Measurements from ENCODE around the gene IRF5.
"Not testable (repeated sequence)": the region's sequence is repeated elsewhere in the genome, so short reads cannot be mapped to it uniquely, and the experiment has no call there.

IRF5 gene

DNA sequence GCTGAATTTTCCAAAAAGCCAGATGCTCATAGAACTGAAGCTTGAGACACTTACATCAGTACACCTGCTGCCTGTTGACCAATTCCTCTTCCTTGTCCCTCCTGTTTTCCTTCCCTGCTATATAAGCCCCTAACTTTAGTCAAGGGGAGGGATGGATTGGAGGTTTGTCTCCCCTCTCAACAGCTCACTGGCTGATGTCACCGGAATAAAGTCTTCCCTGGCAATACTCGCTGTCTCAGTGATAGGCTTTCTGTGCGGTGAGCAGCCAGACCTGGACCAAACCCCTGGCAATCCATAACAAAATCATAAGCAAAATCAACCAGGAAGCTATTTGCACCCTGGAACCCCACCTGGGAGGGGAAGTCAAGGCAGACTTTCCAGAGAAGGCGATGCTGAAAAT is 929 bp upstream of the IRF5 start:
- Histone ChIP-seq H3K27me3 (ENCODE audit: insufficient read depth, low read length) (peaks cover 77% of the 10 kb centered on the region), H3K4me3 (ENCODE audit: low read length) (no peak overlapping the region), H3K27ac (ENCODE audit: low read depth, low read length) (no peak overlapping the region), H3K9me3 (ENCODE audit: insufficient read depth, low read depth, low read length) (no peaks in the 10 kb centered on the region), H3K9ac (ENCODE audit: low read depth, low read length) (no peak overlapping the region), H3K36me3 (ENCODE audit: insufficient read depth, low read length) (no peaks in the 10 kb centered on the region), H3K4me1 (ENCODE audit: insufficient read depth, low read length) (no peaks in the 10 kb centered on the region)
- WGBS = 92% methylated on average over 4 of the region's 4 CpGs

DNA sequence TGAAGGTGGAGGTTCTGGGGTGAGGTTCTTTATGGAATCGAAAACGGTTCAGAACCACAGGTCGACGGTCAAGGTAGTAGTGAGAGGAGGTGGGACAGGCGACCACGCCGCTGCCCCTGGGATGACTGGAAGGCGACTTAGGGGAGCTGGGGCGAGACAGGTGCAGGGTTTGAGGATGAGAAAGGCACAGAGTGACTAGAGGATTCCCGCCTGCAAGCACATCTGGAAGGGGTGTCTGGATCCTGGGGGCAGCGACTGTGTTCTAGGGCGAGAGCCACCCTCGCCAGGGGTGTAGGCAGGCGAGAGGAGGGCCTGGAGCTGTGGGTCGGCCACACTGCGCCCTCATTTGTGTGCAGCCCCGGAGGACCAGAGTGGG is 468 bp upstream of the IRF5 start:
- Histone ChIP-seq H3K27me3 (ENCODE audit: insufficient read depth, low read length) (peaks cover 80% of the 10 kb centered on the region), H3K9ac (ENCODE audit: low read depth, low read length) (no peak overlapping the region), H3K27ac (ENCODE audit: low read depth, low read length) (no peak overlapping the region), H3K9me3 (ENCODE audit: insufficient read depth, low read depth, low read length) (no peaks in the 10 kb centered on the region), H3K4me3 (ENCODE audit: low read length) (peak overlapping the region; percentile 61), H3K36me3 (ENCODE audit: insufficient read depth, low read length) (no peaks in the 10 kb centered on the region), H3K4me1 (ENCODE audit: insufficient read depth, low read length) (no peaks in the 10 kb centered on the region)
- WGBS = 75% methylated on average over 17 of the region's 17 CpGs

DNA sequence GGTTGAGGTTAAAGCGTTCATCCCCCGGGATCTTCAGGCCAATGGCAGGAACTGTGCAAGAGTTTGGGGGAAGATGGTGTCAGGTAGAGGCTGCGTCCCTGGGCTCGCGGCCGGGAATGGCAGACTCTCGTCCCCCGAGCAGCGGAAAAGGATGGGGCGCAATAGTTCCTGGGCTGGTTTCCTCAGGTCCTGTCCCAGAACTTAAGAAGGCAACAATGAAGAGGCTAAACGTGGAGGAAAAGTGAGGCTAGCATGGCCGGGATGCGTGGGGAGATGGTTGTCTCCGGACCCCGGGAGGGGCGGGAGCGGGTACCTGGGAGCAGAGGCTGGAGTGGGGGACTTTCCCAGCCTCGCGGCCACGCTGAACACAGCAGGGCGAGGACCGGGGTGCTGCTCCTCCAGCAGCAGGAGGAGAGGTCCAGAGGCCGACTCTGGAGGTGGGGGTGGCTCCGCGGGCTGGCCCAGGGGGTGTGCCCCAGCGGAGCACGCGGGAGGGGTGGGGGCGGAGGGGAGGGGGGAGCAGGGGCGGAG is 882 bp downstream of the IRF5 start:
- Histone ChIP-seq H3K27ac (ENCODE audit: low read depth, low read length) (no peak overlapping the region), H3K27me3 (ENCODE audit: insufficient read depth, low read length) (peaks cover 75% of the 10 kb centered on the region), H3K4me3 (ENCODE audit: low read length) (peak overlapping the region; percentile 61), H3K9me3 (ENCODE audit: insufficient read depth, low read depth, low read length) (no peaks in the 10 kb centered on the region), H3K4me1 (ENCODE audit: insufficient read depth, low read length) (no peaks in the 10 kb centered on the region), H3K36me3 (ENCODE audit: insufficient read depth, low read length) (no peaks in the 10 kb centered on the region), H3K9ac (ENCODE audit: low read depth, low read length) (no peak overlapping the region)
- WGBS = 5% methylated on average over 29 of the region's 30 CpGs

DNA sequence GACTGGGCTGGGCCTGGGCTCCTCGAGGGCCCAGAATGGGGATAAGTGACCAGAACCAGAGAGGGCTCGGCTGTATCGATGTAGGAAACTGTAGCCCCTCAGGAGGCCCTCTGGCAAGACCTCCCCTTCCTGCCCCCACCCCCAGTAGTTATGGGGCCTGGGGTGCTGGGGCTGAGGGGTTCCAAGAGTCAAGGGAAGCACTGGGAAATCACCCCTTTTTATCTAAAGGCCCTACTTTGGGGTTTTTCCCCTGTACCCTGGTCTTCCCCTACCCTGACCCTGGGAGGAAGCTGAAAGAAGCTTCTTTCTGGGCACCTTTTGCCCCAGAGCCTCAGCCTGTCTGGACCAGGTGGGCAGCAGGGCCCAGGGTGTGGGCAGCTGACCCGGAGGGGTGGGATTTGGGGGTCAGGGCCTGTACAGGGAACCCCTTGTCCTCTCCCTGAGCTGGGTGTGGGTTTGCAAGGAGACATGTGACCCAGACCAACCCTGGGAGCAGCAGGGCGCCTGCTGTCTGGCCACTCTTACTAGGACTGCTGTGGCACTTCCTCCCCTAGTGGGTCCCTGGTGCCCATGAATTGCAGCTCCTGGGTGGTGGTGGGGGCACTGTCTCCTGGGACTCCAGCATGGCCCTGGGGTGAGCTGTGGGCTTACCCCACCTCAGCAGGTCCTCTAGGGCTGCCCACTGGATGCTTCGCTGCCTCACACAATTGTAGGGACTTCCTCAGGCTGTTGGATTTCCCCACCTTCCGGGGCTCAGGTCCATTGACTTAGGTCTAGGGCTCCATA is 1.5 kb downstream of the IRF5 start:
- Histone ChIP-seq H3K27me3 (ENCODE audit: insufficient read depth, low read length) (peaks cover 73% of the 10 kb centered on the region), H3K9ac (ENCODE audit: low read depth, low read length) (no peak overlapping the region), H3K4me3 (ENCODE audit: low read length) (no peak overlapping the region), H3K4me1 (ENCODE audit: insufficient read depth, low read length) (no peaks in the 10 kb centered on the region), H3K9me3 (ENCODE audit: insufficient read depth, low read depth, low read length) (no peaks in the 10 kb centered on the region), H3K27ac (ENCODE audit: low read depth, low read length) (no peak overlapping the region), H3K36me3 (ENCODE audit: insufficient read depth, low read length) (no peaks in the 10 kb centered on the region)
- WGBS = 83% methylated on average over 5 of the region's 7 CpGs

DNA sequence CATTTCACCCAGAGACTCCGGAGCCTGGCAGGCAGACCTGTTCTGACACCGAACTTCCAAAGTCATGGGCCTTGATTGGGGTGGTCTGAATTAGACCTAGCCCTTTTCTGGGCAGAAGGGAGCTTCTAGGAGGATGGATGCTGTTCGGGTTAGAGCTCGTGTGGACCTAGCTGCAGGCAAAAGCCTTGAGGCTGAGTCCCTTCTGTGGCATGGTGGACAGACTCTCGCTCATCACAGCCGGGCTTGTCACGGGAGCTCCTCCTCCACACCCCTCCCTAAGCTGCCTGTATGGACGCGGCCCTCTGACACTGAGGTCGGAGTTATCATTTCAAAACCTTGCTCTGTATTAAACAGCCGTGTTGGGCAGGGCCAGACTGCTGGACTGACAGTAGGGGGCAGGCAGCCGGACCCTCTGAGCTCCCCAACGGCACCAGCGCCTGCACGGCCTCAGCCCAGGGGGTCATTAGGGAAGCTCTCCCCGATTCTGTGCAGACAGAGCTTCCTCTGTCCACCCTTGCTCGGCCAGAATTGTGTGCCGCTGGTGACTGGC is 2.2 kb downstream of the IRF5 start:
- Histone ChIP-seq H3K27me3 (ENCODE audit: insufficient read depth, low read length) (peaks cover 67% of the 10 kb centered on the region), H3K36me3 (ENCODE audit: insufficient read depth, low read length) (no peaks in the 10 kb centered on the region), H3K4me3 (ENCODE audit: low read length) (no peak overlapping the region), H3K9me3 (ENCODE audit: insufficient read depth, low read depth, low read length) (no peaks in the 10 kb centered on the region), H3K27ac (ENCODE audit: low read depth, low read length) (no peak overlapping the region), H3K4me1 (ENCODE audit: insufficient read depth, low read length) (no peaks in the 10 kb centered on the region), H3K9ac (ENCODE audit: low read depth, low read length) (no peak overlapping the region)
- 87% methylated on average over 18 of the region's 18 CpGs for WGBS

DNA sequence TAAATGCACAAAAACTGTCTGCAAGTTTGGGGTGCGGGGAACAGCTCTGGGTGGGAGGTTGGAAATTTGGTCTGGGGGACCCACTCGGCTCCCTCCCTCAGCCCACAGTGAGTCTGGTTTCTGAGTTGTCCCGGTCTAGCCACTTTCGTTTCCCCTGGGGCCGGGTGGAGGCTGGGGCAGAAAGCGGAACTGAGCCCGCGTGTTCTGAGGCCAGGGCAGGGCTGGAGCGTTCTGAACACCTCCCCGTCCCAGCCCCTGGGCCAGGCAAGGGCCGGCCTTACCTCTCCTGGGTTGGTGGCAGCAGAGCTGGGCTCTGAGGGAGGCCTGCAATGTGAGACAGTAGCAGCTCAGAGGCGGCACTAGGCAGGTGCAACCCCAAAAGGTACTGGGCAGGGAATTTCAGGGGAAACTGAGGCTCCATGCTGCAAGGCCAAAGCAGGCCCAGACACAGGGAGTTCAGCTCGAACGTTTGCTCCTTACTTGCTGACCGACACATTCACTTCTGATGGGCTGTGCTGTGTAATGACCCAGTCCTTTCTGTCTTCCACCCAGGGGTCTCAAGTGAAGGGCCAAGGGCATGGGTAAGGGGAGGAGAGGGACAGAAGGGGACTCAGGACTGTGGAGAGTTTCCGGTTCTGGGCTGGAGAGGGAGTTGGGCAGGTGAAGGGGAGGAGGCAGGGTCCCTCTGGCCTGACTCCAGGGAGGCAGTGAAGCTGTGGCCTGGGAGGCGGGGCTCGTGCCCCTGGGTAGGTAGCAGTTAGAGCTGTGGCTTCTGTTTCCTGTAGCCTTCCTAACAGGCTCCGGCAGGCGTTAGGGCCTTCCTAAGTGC is 3.0 kb downstream of the IRF5 start:
- no peak overlapping the region for H3K4me3 ChIP-seq (ENCODE audit: low read length)
- no peaks in the 10 kb centered on the region for H3K36me3 ChIP-seq (ENCODE audit: insufficient read depth, low read length)
- peaks cover 59% of the 10 kb centered on the region for H3K27me3 ChIP-seq (ENCODE audit: insufficient read depth, low read length)
- no peak overlapping the region for H3K27ac ChIP-seq (ENCODE audit: low read depth, low read length)
- 76% methylated on average over 20 of the region's 20 CpGs for whole genome bisulfite sequencing
- no peak overlapping the region for H3K9ac ChIP-seq (ENCODE audit: low read depth, low read length)
- H3K4me1 ChIP-seq (ENCODE audit: insufficient read depth, low read length) = no peaks in the 10 kb centered on the region
- H3K9me3 ChIP-seq (ENCODE audit: insufficient read depth, low read depth, low read length) = no peaks in the 10 kb centered on the region

DNA sequence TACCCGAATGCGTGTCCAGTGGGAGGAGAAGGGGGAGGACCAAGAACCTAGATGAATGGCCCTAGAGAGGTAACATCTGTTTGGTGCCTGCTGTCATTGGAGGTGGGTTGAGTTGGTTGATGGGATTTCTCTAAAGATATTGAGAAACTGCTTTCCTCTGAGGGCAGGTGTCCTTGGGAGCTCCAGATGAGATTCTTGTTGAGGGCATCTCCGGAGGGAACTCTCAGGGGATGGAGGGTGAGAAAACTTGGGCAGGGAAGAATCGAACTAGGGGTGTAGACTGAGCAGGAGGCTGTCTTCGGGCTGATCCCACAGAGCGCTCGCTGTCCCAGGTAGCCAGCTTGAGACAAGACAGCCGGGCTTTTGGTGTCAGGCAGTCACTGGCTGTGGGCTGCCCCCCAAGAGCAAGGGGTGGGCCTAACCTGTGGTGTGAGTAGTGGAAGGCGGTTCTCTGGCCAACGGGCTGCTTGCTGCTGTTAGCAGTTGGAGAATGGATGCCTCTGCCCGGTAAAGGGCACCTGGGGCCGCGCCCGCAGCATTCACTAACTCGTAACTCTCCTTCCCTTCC is 3.7 kb downstream of the IRF5 start:
- 77% methylated on average over 15 of the region's 15 CpGs for WGBS
- Histone ChIP-seq H3K9ac (ENCODE audit: low read depth, low read length) (no peak overlapping the region), H3K27me3 (ENCODE audit: insufficient read depth, low read length) (peaks cover 52% of the 10 kb centered on the region)

DNA sequence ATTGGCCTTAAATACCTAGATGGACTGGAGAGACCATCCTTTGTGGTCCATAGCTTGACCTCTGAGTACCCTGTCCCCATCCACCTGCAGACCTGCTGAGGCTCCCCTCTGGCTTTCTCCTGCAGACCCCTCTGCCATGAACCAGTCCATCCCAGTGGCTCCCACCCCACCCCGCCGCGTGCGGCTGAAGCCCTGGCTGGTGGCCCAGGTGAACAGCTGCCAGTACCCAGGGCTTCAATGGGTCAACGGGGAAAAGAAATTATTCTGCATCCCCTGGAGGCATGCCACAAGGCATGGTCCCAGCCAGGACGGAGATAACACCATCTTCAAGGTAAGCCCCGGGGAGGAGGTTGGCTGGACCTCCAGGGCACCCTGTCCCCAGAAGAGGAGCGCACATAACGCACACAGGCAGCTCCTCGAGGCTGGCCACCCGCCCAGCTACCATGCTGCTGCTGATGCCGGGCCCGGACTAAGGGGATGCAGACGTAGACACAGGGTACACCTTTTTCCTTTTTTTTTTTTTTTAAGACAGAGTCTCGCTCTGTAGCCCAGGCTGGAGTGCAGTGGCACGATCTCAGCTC is 4.3 kb downstream of the IRF5 start:
- Histone ChIP-seq H3K9me3 (ENCODE audit: insufficient read depth, low read depth, low read length) (no peaks in the 10 kb centered on the region), H3K4me1 (ENCODE audit: insufficient read depth, low read length) (no peaks in the 10 kb centered on the region), H3K27ac (ENCODE audit: low read depth, low read length) (no peak overlapping the region), H3K9ac (ENCODE audit: low read depth, low read length) (no peak overlapping the region), H3K4me3 (ENCODE audit: low read length) (no peak overlapping the region), H3K36me3 (ENCODE audit: insufficient read depth, low read length) (no peaks in the 10 kb centered on the region), H3K27me3 (ENCODE audit: insufficient read depth, low read length) (peaks cover 46% of the 10 kb centered on the region)
- WGBS = 92% methylated on average over 16 of the region's 16 CpGs

More for the DNA sequence above, 3.7 kb downstream of the IRF5 start:
- Histone ChIP-seq H3K36me3 (ENCODE audit: insufficient read depth, low read length) (no peaks in the 10 kb centered on the region), H3K9me3 (ENCODE audit: insufficient read depth, low read depth, low read length) (no peaks in the 10 kb centered on the region), H3K27ac (ENCODE audit: low read depth, low read length) (no peak overlapping the region), H3K4me3 (ENCODE audit: low read length) (no peak overlapping the region), H3K4me1 (ENCODE audit: insufficient read depth, low read length) (no peaks in the 10 kb centered on the region)

DNA sequence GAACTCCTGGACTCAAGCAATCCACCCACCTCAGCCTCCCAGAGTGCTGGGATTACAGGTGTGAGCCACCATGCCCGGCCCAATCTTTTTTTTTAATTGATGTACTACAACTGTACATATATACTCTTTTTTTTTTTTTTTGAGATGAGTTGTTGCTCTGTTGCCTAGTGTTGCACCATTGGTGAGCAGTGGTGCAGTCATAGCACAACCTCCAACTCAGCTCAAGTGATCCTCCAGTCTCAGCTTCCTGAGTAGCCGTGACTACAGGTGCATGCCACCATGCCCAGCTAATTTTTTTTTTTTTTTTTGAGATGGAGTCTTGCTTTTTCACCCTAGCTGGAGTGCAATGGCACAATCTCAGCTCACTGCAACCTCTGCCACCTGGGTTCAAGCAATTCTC is 5.5 kb downstream of the IRF5 start:
- H3K4me3 ChIP-seq (ENCODE audit: low read length); H3K4me1 ChIP-seq (ENCODE audit: insufficient read depth, low read length); H3K9me3 ChIP-seq (ENCODE audit: insufficient read depth, low read depth, low read length); H3K36me3 ChIP-seq (ENCODE audit: insufficient read depth, low read length); H3K9ac ChIP-seq (ENCODE audit: low read depth, low read length); H3K27ac ChIP-seq (ENCODE audit: low read depth, low read length): not testable (repeated sequence)
- peaks cover 34% of the 10 kb centered on the region for H3K27me3 ChIP-seq (ENCODE audit: insufficient read depth, low read length)
- WGBS = 92% methylated on average over 1 of the region's 2 CpGs

DNA sequence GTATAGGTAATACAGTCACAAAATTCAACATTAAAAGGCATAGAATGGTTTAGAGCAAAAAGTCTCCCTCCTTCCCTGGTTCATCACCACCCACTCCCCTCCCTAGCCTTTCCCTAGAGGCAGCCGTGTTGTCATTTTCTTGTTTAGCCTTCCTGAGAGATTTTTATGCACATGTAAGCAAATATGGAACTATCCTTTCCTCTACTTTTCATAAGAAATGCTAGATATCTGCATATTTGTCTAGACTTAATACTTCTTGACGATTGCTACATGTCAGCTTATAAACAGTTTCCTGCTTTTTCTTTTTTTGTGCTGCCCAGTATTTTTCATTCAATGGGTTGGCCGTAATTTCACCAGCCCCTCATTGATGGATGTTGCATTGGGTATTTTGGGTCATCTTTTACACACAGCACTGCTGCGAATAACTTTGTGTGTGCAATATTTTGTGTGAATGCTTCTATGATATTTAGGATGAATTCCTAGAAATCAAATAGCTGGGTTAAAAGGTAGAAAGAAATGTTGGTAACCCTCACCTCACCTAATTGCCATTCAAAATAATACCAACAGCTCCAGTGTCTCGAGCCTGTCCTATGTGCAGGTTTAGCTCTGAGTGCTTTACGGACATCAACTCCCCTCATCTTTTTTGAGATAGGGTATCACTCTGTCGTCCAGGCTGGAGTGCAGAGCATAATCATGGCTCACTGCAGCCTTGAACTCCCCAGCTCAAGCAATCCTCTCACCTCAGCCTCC is 6.9 kb downstream of the IRF5 start:
- H3K9me3 ChIP-seq (ENCODE audit: insufficient read depth, low read depth, low read length) = no peaks in the 10 kb centered on the region
- no peak overlapping the region for H3K4me3 ChIP-seq (ENCODE audit: low read length)
- no peaks in the 10 kb centered on the region for H3K36me3 ChIP-seq (ENCODE audit: insufficient read depth, low read length)
- H3K4me1 ChIP-seq (ENCODE audit: insufficient read depth, low read length) = no peaks in the 10 kb centered on the region
- peaks cover 19% of the 10 kb centered on the region for H3K27me3 ChIP-seq (ENCODE audit: insufficient read depth, low read length)
- 85% methylated on average over 7 of the region's 7 CpGs for WGBS
- H3K27ac ChIP-seq (ENCODE audit: low read depth, low read length) = no peak overlapping the region
- no peak overlapping the region for H3K9ac ChIP-seq (ENCODE audit: low read depth, low read length)
